ENCODE results near the gene TMEM126A. TPM values are rescaled to one million over a fixed set of nuclear protein-coding genes. Genes with fewer than 3 reads are reported as not detected.
"Not testable (repeated sequence)": the region's sequence is repeated elsewhere in the genome, so short reads cannot be mapped to it uniquely, and the experiment has no call there.

TMEM126A gene
- total RNA-seq (ENCODE audit: insufficient read depth, low replicate concordance) = 20.2 TPM

GRCh38 chr11:85647604-85648299 lies at the start of gene TMEM126A:
Gene TMEM126A (plus strand): TSS chr11:85647967. CDS start chr11:85650256, 2,289 bp downstream.
- DNase-seq (ENCODE audit: low spot score) = peak; percentile 94

- DNase-seq (ENCODE audit: low spot score) = no peak
These were observed 48.7 kb upstream of the TMEM126A start for GRCh38 chr11:85599083-85599482.

GRCh38 chr11:85602526-85603213 lies 45.1 kb upstream of the TMEM126A start:
- DNase-seq (ENCODE audit: low spot score) = no peak

- DNase-seq (ENCODE audit: low spot score) = no peak
These were observed 44.5 kb upstream of the TMEM126A start for GRCh38 chr11:85603220-85603619.

- not testable (repeated sequence) for DNase-seq (ENCODE audit: low spot score)
These were observed 41.5 kb upstream of the TMEM126A start for GRCh38 chr11:85606237-85606636.

- not testable (repeated sequence) for DNase-seq (ENCODE audit: low spot score)
These were observed 39.1 kb upstream of the TMEM126A start for GRCh38 chr11:85608621-85609020.

DNA sequence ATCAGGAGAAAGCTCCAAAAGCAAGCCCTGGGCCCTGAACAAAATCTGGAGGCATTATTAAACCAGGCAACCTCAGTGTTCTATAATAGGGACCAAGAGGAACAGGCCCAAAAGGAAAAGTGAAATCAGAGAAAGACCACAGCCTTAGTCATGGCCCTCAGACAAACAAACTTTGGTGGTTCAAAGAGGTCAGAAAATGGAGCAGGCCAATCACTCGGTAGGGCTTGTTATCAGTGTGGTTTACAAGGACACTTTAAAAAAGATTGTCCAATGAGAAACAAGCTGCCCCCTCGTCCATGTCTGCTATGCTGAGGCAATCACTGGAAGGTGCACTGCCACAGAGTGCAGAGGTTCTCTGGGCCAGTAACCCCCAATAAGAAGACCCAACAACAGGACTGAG lies 38.5 kb upstream of the TMEM126A start:
- DNase-seq (ENCODE audit: low spot score) = not testable (repeated sequence)

DNA sequence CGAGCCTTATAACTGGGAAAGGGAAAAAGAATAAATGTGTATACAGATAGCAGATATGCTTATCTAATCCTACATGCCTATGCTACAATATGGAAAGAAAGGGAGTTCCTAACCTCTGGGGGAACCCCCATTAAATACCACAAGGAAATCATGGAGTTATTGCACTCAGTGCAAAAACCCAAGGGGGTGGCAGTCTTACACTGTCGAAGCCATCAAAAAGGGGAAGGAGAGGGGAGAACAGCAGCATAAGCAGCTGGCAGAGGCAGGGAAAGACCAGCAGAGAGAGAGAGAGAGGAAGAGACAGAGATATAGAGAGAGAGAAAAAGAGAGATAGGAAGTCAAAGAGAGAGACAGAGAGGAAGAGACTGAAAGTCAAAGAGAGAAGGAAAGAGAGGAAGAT lies 36.1 kb upstream of the TMEM126A start:
- DNase-seq (ENCODE audit: low spot score) = not testable (repeated sequence)

DNA sequence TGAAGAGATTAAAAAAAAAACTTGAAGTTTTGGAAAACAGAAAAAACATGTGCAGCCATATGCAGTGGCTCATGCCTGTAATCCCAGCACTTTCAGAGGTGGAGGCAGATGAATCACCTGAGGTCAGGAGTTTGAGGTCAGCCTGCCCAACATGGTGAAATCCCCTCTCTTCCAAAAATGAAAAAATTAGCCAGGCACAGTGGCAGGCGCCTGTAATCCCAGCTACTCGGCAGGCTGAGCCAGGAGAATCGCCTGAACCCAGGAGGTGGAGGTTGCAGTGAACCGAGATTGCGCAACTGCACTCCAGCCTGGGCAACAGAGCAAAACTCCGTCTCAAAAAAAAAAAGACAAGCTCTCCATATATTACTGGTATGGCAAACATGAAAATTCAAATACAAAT lies 28.3 kb upstream of the TMEM126A start:
- no peak for DNase-seq (ENCODE audit: low spot score)

DNA sequence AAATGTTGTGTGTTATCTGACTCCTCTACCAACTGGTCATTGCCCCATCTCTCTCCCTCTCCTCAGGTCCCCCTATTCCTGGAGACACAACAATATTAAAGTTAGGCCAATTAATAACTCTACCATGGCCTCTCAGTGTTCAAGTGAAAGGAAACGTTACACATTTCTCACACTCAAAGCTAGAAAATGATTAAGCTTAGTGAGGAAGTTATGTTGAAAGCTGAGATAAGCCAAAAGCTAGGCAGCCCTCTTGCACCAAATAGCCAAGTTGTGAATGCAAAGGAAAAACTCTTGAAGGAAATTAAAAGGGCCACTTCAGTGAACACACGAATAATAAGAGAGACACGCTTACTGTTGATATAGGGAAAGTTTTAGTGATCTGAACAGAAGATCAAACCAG lies 27.5 kb upstream of the TMEM126A start:
- no peak for DNase-seq (ENCODE audit: low spot score)

GRCh38 chr11:85626496-85626895 lies 21.3 kb upstream of the TMEM126A start:
- no peak for DNase-seq (ENCODE audit: low spot score)

DNA sequence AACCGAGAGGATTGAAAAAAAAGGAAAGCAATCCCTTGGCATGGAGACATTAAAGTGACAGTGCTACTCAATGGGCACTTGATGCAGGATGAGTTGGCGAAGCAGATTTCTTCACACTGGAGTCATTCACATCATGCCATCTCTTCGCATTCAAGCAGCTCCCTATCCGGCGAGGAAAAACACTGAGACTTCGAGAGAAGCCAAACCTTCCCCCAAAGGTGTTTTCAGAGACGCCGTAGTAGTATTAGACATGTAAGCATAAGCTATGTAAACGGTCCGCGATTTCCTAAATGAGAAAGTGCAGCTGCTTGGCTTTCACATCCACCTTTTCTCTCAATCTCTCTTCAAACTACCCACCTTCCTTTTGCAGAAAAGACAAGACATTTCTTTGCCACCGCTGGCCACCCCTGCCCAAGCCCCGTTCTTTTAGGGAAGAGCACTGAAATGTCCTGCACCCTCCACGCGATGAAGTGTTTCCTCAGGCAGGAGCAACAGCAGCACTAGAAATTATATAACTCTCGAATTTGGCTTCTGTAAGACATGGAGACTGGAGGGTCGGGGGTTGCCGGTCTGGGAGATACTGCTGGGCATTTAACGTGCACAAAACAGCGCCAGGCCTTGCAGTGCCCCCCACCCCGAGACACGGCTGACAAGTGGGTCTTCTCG lies 20.3 kb upstream of the TMEM126A start, which contains the start of gene DLG2:
Gene DLG2, minus strand, starts transcription at position 13 of the 666 bp plus-strand sequence.
- DNase-seq (ENCODE audit: low spot score) = peak; percentile 62

GRCh38 chr11:85627998-85628770 lies 19.6 kb upstream of the TMEM126A start, which contains the start of gene TMEM126B:
Gene TMEM126B (plus strand): TSS chr11:85628593. CDS start chr11:85628608, 15 bp downstream.
- peak; percentile 99 for DNase-seq (ENCODE audit: low spot score)

DNA sequence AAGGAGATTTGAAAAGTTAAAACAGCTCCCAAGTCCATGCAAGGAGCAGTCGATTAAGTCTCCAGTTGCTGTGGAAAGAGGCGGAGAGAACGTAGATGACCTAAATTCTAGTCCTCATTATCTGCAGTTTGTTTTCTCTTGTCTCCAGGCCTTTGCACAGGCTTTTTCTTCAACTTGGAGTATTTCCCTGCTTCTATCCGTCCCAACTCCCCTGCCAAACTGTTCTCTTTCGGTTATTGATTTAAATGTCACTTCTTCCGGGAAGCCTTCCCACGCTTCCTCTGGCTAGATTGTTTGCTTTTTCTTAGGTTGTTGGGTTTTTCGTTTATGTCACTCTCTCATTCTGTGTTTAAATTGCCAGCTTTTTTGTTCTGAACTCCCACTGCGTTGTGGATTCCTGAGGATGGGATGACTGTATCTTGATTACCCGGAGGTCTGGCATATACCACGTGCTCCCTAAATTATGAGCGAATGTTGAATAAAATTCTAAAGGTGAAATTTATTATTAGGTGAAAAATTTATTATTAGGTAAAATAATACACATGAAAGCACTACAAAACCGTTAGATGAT lies 18.9 kb upstream of the TMEM126A start:
- no peak for DNase-seq (ENCODE audit: low spot score)

DNA sequence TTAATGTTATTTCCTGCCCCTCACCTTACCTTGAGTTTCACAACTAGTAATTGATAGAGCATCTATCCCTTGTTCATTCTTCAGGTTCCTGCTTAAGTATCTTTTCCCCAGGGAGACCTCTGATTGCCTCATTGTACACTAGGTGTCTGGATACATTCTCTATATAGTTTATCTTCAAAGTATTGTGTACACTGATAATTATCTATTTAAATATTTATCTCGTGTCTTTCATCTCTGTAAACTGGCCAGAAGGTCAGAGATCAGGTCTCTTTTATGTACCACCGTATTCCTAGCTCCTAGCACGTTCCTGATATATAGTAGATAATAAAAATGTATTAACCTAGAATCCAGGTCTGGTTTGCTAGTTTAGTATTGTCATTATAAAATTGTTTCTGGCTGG lies 13.0 kb upstream of the TMEM126A start:
- DNase-seq (ENCODE audit: low spot score) = no peak

- no peak for DNase-seq (ENCODE audit: low spot score)
These were observed 4.6 kb upstream of the TMEM126A start for GRCh38 chr11:85643191-85643614.

DNA sequence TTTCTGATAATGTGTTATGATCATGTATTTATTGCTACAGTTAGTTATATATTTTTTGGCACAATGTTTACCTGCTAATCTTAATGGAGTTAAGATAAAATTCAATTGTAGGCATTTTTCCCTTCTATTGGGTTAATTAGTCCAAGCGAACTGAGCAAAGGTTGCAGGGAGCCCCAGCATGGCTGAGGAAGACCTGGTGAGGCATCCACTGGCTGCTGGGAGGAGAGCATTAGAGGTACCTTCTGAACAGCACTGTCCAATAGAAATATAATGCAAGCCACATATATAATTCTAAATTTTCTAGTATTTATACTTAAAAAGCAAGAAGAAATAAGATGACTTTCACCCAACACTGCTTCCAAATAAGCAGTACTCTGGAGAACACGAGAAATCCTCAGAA lies 689 bp upstream of the TMEM126A start:
- DNase-seq (ENCODE audit: low spot score) = no peak

- DNase-seq (ENCODE audit: low spot score) = no peak
These were observed 3.4 kb downstream of the TMEM126A start for GRCh38 chr11:85651118-85651517.

DNA sequence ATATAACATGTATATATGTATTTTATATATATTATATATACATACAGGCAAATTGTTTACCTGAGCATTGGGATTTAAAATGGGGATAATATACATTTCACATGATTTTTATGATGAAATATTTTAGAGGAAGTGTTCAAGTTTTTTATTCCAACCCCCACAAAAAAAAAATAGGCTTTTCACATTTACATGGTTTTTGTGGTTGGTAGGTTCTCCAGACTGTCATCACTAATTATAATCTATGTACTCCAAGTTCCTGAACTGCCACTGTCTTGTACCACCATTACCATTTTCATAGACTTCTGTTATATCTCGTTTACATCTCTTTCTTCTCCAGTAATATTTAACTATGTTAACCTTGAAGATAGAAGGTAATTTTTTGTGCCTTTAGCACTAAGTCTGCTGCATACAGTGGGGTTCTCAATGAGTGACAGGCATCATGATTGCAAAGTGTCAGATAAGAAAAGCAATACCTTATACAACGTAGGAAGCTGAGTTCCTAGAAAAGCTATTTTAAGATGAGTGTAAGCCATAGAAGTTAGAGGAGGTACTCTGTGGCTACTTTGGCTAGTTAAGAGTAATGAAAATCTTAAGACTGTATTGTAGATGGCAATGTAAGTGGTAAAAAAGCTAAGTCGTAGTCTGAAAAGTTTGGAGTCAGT lies 5.2 kb downstream of the TMEM126A start:
- DNase-seq (ENCODE audit: low spot score) = no peak

DNA sequence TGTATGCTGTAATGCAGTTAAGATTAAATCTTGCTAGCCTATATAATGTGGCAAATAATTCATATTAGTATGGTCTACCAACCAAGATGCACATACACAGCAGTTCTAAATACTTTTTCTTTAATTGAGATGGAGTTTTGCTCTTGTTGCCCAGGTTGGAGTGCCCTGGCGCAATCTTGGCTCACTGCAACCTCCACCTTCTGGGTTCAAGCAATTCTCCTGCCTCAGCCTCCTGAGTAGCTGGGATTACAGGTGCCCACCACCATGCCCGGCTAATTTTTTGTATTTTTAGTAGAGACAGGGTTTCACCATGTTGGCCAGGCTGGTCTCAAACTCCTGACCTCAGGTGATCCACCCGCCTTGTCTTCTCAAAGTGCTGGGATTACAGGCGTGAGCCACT lies 6.6 kb downstream of the TMEM126A start:
- not testable (repeated sequence) for DNase-seq (ENCODE audit: low spot score)

GRCh38 chr11:85656777-85657176 lies 9.0 kb downstream of the TMEM126A start:
- DNase-seq (ENCODE audit: low spot score) = no peak

Measured in umbilical cord (tissue), 2 donors.